ENCODE results near the gene RAVER2. TPM values are rescaled to one million over a fixed set of nuclear protein-coding genes. Genes with fewer than 3 reads are reported as not detected.

RAVER2 gene
- total and polyA plus RNA-seq, 2 experiments from 2014 or later = 7.8 to 24.6 TPM

DNA sequence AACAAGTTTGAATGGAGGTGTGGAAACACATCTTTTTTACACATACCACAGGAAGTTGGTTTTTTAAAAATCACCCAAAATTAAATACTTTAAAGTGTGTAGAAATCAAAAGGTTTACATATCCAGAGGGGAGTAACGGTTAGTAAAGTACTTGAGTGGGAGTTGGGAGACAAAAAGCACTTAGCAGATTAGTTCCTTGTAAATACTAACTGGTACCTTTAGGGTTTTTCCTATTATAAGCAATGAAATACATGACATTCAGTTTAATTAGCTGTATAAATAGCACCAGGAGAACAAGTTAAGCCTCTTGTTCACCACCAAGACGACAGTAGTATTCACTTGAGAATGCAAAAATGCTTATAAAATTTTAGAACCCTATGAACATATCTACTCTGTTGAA lies 23.7 kb upstream of the RAVER2 start:
- H3K27me3 ChIP-seq (ENCODE audit: insufficient read depth) = no peaks in the 10 kb centered on the region
- H3F3A ChIP-seq (replicated peaks; ENCODE audit: low read depth) = no peaks in the 10 kb centered on the region
- H3K36me3 ChIP-seq (ENCODE audit: insufficient read depth) = no peaks in the 10 kb centered on the region
- no peak for DNase-seq (ENCODE audit: low spot score)
- H2AFZ ChIP-seq = no peak overlapping the region
- no peak overlapping the region for H3K27ac ChIP-seq (ENCODE audit: low read depth)
- TF ChIP-seq JUNB (IDR thresholded peaks at IDR 0.05; ENCODE audit: unreplicated experiment) (no peak), ZNF114 (CRISPR knock-in tag; IDR thresholded peaks at IDR 0.05) (no peak), POLR2AphosphoS5 (IDR thresholded peaks at IDR 0.05; ENCODE audit: low read depth) (no peak), NANOG (IDR thresholded peaks at IDR 0.05; ENCODE audit: borderline replicate concordance) (no peak), ZNF331 (CRISPR knock-in tag; IDR thresholded peaks at IDR 0.05; ENCODE audit: low read depth) (no peak), CREB1 (CRISPR knock-in tag; IDR thresholded peaks at IDR 0.05; ENCODE audit: low read depth) (no peak), CTCF (conservative IDR thresholded peaks at IDR 0.05; ENCODE audit: low read depth in 2 of 2) (no peak), STAT1 (IDR thresholded peaks at IDR 0.05; ENCODE audit: unreplicated experiment) (no peak), EZH2phosphoT487 (IDR thresholded peaks at IDR 0.05; ENCODE audit: unreplicated experiment) (no peak), ZNF462 (CRISPR knock-in tag; IDR thresholded peaks at IDR 0.05) (no peak), EZH2 (IDR thresholded peaks at IDR 0.05; ENCODE audit: low read depth, unreplicated experiment) (no peak)
- TF ChIP-seq, protein P1, sequence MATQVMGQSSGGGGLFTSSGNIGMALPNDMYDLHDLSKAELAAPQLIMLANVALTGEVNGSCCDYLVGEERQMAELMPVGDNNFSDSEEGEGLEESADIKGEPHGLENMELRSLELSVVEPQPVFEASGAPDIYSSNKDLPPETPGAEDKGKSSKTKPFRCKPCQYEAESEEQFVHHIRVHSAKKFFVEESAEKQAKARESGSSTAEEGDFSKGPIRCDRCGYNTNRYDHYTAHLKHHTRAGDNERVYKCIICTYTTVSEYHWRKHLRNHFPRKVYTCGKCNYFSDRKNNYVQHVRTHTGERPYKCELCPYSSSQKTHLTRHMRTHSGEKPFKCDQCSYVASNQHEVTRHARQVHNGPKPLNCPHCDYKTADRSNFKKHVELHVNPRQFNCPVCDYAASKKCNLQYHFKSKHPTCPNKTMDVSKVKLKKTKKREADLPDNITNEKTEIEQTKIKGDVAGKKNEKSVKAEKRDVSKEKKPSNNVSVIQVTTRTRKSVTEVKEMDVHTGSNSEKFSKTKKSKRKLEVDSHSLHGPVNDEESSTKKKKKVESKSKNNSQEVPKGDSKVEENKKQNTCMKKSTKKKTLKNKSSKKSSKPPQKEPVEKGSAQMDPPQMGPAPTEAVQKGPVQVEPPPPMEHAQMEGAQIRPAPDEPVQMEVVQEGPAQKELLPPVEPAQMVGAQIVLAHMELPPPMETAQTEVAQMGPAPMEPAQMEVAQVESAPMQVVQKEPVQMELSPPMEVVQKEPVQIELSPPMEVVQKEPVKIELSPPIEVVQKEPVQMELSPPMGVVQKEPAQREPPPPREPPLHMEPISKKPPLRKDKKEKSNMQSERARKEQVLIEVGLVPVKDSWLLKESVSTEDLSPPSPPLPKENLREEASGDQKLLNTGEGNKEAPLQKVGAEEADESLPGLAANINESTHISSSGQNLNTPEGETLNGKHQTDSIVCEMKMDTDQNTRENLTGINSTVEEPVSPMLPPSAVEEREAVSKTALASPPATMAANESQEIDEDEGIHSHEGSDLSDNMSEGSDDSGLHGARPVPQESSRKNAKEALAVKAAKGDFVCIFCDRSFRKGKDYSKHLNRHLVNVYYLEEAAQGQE (IDR thresholded peaks at IDR 0.05; ENCODE audit: unreplicated experiment) = no peak
- TF ChIP-seq, protein P2, sequence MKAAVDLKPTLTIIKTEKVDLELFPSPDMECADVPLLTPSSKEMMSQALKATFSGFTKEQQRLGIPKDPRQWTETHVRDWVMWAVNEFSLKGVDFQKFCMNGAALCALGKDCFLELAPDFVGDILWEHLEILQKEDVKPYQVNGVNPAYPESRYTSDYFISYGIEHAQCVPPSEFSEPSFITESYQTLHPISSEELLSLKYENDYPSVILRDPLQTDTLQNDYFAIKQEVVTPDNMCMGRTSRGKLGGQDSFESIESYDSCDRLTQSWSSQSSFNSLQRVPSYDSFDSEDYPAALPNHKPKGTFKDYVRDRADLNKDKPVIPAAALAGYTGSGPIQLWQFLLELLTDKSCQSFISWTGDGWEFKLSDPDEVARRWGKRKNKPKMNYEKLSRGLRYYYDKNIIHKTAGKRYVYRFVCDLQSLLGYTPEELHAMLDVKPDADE (IDR thresholded peaks at IDR 0.05) = no peak
- peaks cover 6% of the 10 kb centered on the region for H3K9me2 ChIP-seq (ENCODE audit: insufficient read depth)
- peaks cover 9% of the 10 kb centered on the region for H3K9me3 Mint-ChIP-seq
- H3K27ac Mint-ChIP-seq = no peak overlapping the region
- no peak for ATAC-seq
- no peaks in the 10 kb centered on the region for H3K27me3 Mint-ChIP-seq (ENCODE audit: insufficient read depth, low read depth, poor library complexity)
- no peaks in the 10 kb centered on the region for H3K79me2 ChIP-seq (replicated peaks; ENCODE audit: insufficient read depth)
- H3K4me1 Mint-ChIP-seq = peaks cover 2% of the 10 kb centered on the region; the same call in 1 of the 3 replicates
- no peaks in the 10 kb centered on the region for H3K4me1 ChIP-seq (ENCODE audit: insufficient read depth)
- H3K4me3 Mint-ChIP-seq = no peak overlapping the region
- no peak overlapping the region for H3K4me2 ChIP-seq
- H3K4me3 ChIP-seq = no peak overlapping the region
- peaks cover 3% of the 10 kb centered on the region; the same call in 1 of the 3 replicates for H3K36me3 Mint-ChIP-seq (ENCODE audit: low read depth)
- no peaks in the 10 kb centered on the region for H4K20me1 ChIP-seq (replicated peaks; ENCODE audit: insufficient read depth)

Data from GM23338 (cell line).